ENCODE measurements around the gene IDE. TPM values are rescaled to one million over a fixed set of nuclear protein-coding genes. Genes with fewer than 3 reads are reported as not detected.

IDE gene
- polyA plus RNA-seq, 3 donors, result 10.7 to 21.8 (median 15.6) TPM

DNA sequence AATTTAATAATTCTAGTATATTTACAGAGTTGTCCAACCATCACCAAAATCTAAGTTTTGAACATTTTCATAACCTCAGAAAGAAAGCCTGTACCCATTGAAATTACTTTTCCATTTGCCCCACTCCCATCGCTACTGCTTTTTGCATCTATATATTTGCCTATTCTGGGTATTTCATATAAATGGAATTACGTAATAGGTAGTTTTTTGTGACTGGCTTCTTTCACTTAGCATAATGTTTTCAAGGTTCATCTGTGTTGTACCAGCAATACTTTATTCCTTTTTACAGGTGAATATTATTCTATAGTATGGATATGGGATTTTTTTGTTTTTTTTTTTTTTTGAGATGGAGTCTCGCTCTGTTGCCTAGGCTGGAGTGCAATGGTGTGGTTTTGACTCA lies 41.6 kb upstream of the IDE start:
- H3K36me3 Mint-ChIP-seq, result peaks cover 29 to 75% of the 10 kb centered on the region in 2 donors
- DNase-seq, result no peak
- Histone ChIP-seq H3K9ac (ENCODE audit: insufficient read depth, low read length, poor library complexity, severe bottlenecking) (no peak overlapping the region), H3K27ac (ENCODE audit: low read depth in 1 of 2, low read length in 2 of 2) (no peak overlapping the region), H3K4me3 (replicated peaks in 1 of 3; ENCODE audit: low read depth in 2 of 3, low read length in 3 of 3) (no peak overlapping the region), H3K79me2 (ENCODE audit: insufficient read depth, low read length) (peaks cover 83% of the 10 kb centered on the region), H3K9me3 (replicated peaks in 1 of 2; ENCODE audit: control insufficient read depth in 1 of 2, insufficient read depth in 1 of 2, low read length in 2 of 2) (no peaks in the 10 kb centered on the region), H4K20me1 (ENCODE audit: insufficient read depth, low read length) (no peaks in the 10 kb centered on the region), H3K4me1 (ENCODE audit: control insufficient read depth in 1 of 2, insufficient read depth in 2 of 2, low read length in 2 of 2) (no peaks in the 10 kb centered on the region), H3K4me2 (replicated peaks; ENCODE audit: extremely low read depth, low read length, poor library complexity, severe bottlenecking) (no peak overlapping the region), H2AFZ (ENCODE audit: insufficient read depth, low read depth, low read length, poor library complexity, severe bottlenecking) (no peak overlapping the region), H3K36me3 (replicated peaks in 1 of 2; ENCODE audit: control insufficient read depth in 1 of 2, insufficient read depth in 2 of 2, low read length in 2 of 2) (peaks cover 24 to 67% of the 10 kb centered on the region in 2 donors), H3K27me3 (ENCODE audit: control insufficient read depth in 2 of 2, insufficient read depth in 2 of 2, low read length in 2 of 2) (no peaks in the 10 kb centered on the region)
- H3K27ac Mint-ChIP-seq, result peak overlapping the region in 1 of 7 donors; percentile 87
- H3K4me3 Mint-ChIP-seq, result no peak overlapping the region
- WGBS (ENCODE audit: insufficient coverage), result no CpG with 5 or more reads among the region's 3 CpGs
- H3K4me1 Mint-ChIP-seq, result peaks cover 2% of the 10 kb centered on the region
- no peaks in the 10 kb centered on the region for H3K27me3 Mint-ChIP-seq (ENCODE audit: low read depth in 3 of 3)
- intact Hi-C loops (cut with micrococcal nuclease), result no loop called here
- TF ChIP-seq, protein P1, sequence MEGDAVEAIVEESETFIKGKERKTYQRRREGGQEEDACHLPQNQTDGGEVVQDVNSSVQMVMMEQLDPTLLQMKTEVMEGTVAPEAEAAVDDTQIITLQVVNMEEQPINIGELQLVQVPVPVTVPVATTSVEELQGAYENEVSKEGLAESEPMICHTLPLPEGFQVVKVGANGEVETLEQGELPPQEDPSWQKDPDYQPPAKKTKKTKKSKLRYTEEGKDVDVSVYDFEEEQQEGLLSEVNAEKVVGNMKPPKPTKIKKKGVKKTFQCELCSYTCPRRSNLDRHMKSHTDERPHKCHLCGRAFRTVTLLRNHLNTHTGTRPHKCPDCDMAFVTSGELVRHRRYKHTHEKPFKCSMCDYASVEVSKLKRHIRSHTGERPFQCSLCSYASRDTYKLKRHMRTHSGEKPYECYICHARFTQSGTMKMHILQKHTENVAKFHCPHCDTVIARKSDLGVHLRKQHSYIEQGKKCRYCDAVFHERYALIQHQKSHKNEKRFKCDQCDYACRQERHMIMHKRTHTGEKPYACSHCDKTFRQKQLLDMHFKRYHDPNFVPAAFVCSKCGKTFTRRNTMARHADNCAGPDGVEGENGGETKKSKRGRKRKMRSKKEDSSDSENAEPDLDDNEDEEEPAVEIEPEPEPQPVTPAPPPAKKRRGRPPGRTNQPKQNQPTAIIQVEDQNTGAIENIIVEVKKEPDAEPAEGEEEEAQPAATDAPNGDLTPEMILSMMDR (IDR thresholded peaks at IDR 0.05), result no peak
- H3K9me3 Mint-ChIP-seq, result no peaks in the 10 kb centered on the region

DNA sequence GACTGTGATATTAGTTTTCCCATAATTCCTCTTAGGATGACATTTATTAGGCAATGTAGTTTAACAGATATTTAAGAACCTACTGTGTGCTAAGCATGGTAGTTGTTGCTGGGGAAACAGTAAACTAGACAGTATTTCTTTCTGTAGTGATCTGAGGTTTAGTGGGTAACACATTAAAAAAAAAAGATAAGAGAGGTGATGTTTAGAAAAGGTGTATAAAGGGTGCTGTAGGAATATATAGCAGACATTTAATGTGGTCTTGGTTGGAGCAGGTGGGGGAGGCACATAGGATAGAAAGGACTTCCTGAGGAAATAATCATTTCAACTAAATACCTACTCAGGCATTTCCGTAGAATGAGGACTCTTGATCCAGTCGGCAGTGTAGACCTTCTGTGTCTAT lies 30.9 kb upstream of the IDE start:
- peak overlapping the region in 1 of 2 donors; percentile 66 for H3K27ac ChIP-seq (ENCODE audit: low read depth in 1 of 2, low read length in 2 of 2)
- H3K4me1 Mint-ChIP-seq, result peaks cover 33% of the 10 kb centered on the region
- H3K36me3 Mint-ChIP-seq, result peaks cover 22 to 37% of the 10 kb centered on the region in 2 donors
- peaks cover 0 to 12% of the 10 kb centered on the region in 2 donors for H3K4me1 ChIP-seq (ENCODE audit: control insufficient read depth in 1 of 2, insufficient read depth in 2 of 2, low read length in 2 of 2)
- H3K9me3 ChIP-seq (replicated peaks in 1 of 2; ENCODE audit: control insufficient read depth in 1 of 2, insufficient read depth in 1 of 2, low read length in 2 of 2), result no peaks in the 10 kb centered on the region
- peak overlapping the region in 4 of 7 donors; percentile 24 to 67 (median 56) for H3K27ac Mint-ChIP-seq
- no peak overlapping the region for H3K9ac ChIP-seq (ENCODE audit: insufficient read depth, low read length, poor library complexity, severe bottlenecking)
- no peaks in the 10 kb centered on the region for H3K9me3 Mint-ChIP-seq
- no peak overlapping the region for H3K4me3 ChIP-seq (replicated peaks in 1 of 3; ENCODE audit: low read depth in 2 of 3, low read length in 3 of 3)
- peaks cover 99% of the 10 kb centered on the region for H3K79me2 ChIP-seq (ENCODE audit: insufficient read depth, low read length)
- intact Hi-C loops (cut with micrococcal nuclease), result no loop called here
- no peaks in the 10 kb centered on the region for H3K27me3 ChIP-seq (ENCODE audit: control insufficient read depth in 2 of 2, insufficient read depth in 2 of 2, low read length in 2 of 2)
- H3K4me2 ChIP-seq (replicated peaks; ENCODE audit: extremely low read depth, low read length, poor library complexity, severe bottlenecking), result no peak overlapping the region
- peak overlapping the region; percentile 43 for H2AFZ ChIP-seq (ENCODE audit: insufficient read depth, low read depth, low read length, poor library complexity, severe bottlenecking)
- TF ChIP-seq, protein P1 (IDR thresholded peaks at IDR 0.05), result no peak
- DNase-seq, result no peak
- no CpG with 5 or more reads among the region's 2 CpGs for WGBS (ENCODE audit: insufficient coverage)
- H3K36me3 ChIP-seq (replicated peaks in 1 of 2; ENCODE audit: control insufficient read depth in 1 of 2, insufficient read depth in 2 of 2, low read length in 2 of 2), result peaks cover 5 to 21% of the 10 kb centered on the region in 2 donors
- no peaks in the 10 kb centered on the region for H3K27me3 Mint-ChIP-seq (ENCODE audit: low read depth in 3 of 3)
- H3K4me3 Mint-ChIP-seq, result no peak overlapping the region
- H4K20me1 ChIP-seq (ENCODE audit: insufficient read depth, low read length), result no peaks in the 10 kb centered on the region

Data from CD14-positive monocyte (primary cell).